Measurements from ENCODE around the gene MYRIP. TPM values are rescaled to one million over a fixed set of nuclear protein-coding genes. Genes with fewer than 3 reads are reported as not detected.

Gene MYRIP
- total and polyA plus RNA-seq, 3 donors from 2014 or later: 2.4 to 5.8 (median 4.8) TPM

- DNase-seq: no peak
- H3K4me1 ChIP-seq: peaks cover 3% of the 10 kb centered on the region
- no peak overlapping the region for H3K4me3 ChIP-seq
- TF ChIP-seq CTCF (IDR thresholded peaks at IDR 0.05) (no peak), POLR2A (IDR thresholded peaks at IDR 0.05) (no peak)
- H3K27ac ChIP-seq: no peak overlapping the region
- intact Hi-C loops (cut with DNase I; ENCODE audit: low total_unique reads): no loop called here
- no peaks in the 10 kb centered on the region for H3K27me3 ChIP-seq
- H3K9me3 ChIP-seq: no peaks in the 10 kb centered on the region
- WGBS, 2 donors: 39 to 70% methylated on average over 3 of the region's 3 CpGs
- H3K36me3 ChIP-seq (ENCODE audit: low read depth, missing control alignments): no peaks in the 10 kb centered on the region
Observed at GRCh38 chr3:40201770-40202169, 392.4 kb downstream of the MYRIP start.

- Histone ChIP-seq H3K36me3 (ENCODE audit: low read depth, missing control alignments) (no peaks in the 10 kb centered on the region), H3K4me3 (no peak overlapping the region), H3K27ac (no peak overlapping the region), H3K27me3 (no peaks in the 10 kb centered on the region), H3K4me1 (no peaks in the 10 kb centered on the region), H3K9me3 (no peaks in the 10 kb centered on the region)
- intact Hi-C loops (cut with DNase I; ENCODE audit: low total_unique reads): no loop called here
- TF ChIP-seq POLR2A (IDR thresholded peaks at IDR 0.05) (no peak), CTCF (IDR thresholded peaks at IDR 0.05) (no peak)
- DNase-seq: no peak
- WGBS, 2 donors: 78 to 92% methylated on average over 2 of the region's 2 CpGs
Observed at GRCh38 chr3:40206522-40206921, 397.1 kb downstream of the MYRIP start.

GRCh38 chr3:40207796-40208195, 398.4 kb downstream of the MYRIP start:
- intact Hi-C loops (cut with DNase I; ENCODE audit: low total_unique reads): no loop called here
- Histone ChIP-seq H3K4me1 (no peaks in the 10 kb centered on the region), H3K36me3 (ENCODE audit: low read depth, missing control alignments) (no peaks in the 10 kb centered on the region), H3K27me3 (no peaks in the 10 kb centered on the region), H3K4me3 (no peak overlapping the region), H3K27ac (no peak overlapping the region), H3K9me3 (no peaks in the 10 kb centered on the region)
- no peak for DNase-seq
- no peak for TF ChIP-seq POLR2A (IDR thresholded peaks at IDR 0.05)
- TF ChIP-seq CTCF (IDR thresholded peaks at IDR 0.05): no peak

- no peaks in the 10 kb centered on the region for H3K27me3 ChIP-seq
- intact Hi-C loops (cut with DNase I; ENCODE audit: low total_unique reads): no loop called here
- no peak for DNase-seq
- 92 to 98% methylated on average over 2 of the region's 2 CpGs for WGBS, 2 donors
- H3K27ac ChIP-seq: no peak overlapping the region
- no peaks in the 10 kb centered on the region for H3K4me1 ChIP-seq
- TF ChIP-seq CTCF (IDR thresholded peaks at IDR 0.05) (no peak), POLR2A (IDR thresholded peaks at IDR 0.05) (no peak)
- no peaks in the 10 kb centered on the region for H3K36me3 ChIP-seq (ENCODE audit: low read depth, missing control alignments)
- no peak overlapping the region for H3K4me3 ChIP-seq
- H3K9me3 ChIP-seq: no peaks in the 10 kb centered on the region
Observed at GRCh38 chr3:40208251-40208650, 398.8 kb downstream of the MYRIP start.

- intact Hi-C loops (cut with DNase I; ENCODE audit: low total_unique reads): no loop called here
- Histone ChIP-seq H3K4me1 (no peaks in the 10 kb centered on the region), H3K27me3 (no peaks in the 10 kb centered on the region), H3K36me3 (ENCODE audit: low read depth, missing control alignments) (no peaks in the 10 kb centered on the region), H3K9me3 (no peaks in the 10 kb centered on the region), H3K27ac (no peak overlapping the region), H3K4me3 (no peak overlapping the region)
- WGBS, 2 donors: 88 to 89% methylated on average over 4 of the region's 4 CpGs
- DNase-seq: no peak
- TF ChIP-seq POLR2A (IDR thresholded peaks at IDR 0.05): no peak
- no peak for TF ChIP-seq CTCF (IDR thresholded peaks at IDR 0.05)
Observed at GRCh38 chr3:40211579-40211978, 402.2 kb downstream of the MYRIP start.

Data from testis (tissue), 3 donors.